ENCODE results near the gene TAF1C.

TAF1C gene

GRCh38 chr16:84199861-84200260 is 13.0 kb upstream of the TAF1C start:
- no peaks in the 10 kb centered on the region for H3K27me3 Mint-ChIP-seq (ENCODE audit: low read depth)
- H3K4me1 Mint-ChIP-seq (ENCODE audit: low read depth): no peaks in the 10 kb centered on the region
- H3K27ac Mint-ChIP-seq: no peak overlapping the region

GRCh38 chr16:84199097-84199496 is 12.2 kb upstream of the TAF1C start:
- peaks cover 5% of the 10 kb centered on the region for H3K4me1 Mint-ChIP-seq (ENCODE audit: low read depth)

More at GRCh38 chr16:84199861-84200260, 13.0 kb upstream of the TAF1C start:
- no peak for DNase-seq (ENCODE audit: low spot score)
- H3K4me3 Mint-ChIP-seq: no peak overlapping the region
- H3K9me3 Mint-ChIP-seq: no peaks in the 10 kb centered on the region
- no peaks in the 10 kb centered on the region for H3K36me3 Mint-ChIP-seq (ENCODE audit: low read depth)

GRCh38 chr16:84198401-84198800 is 11.5 kb upstream of the TAF1C start:
- H3K4me3 Mint-ChIP-seq: no peak overlapping the region

More at GRCh38 chr16:84199097-84199496, 12.2 kb upstream of the TAF1C start:
- no peak overlapping the region for H3K27ac Mint-ChIP-seq
- no peaks in the 10 kb centered on the region for H3K27me3 Mint-ChIP-seq (ENCODE audit: low read depth)
- H3K36me3 Mint-ChIP-seq (ENCODE audit: low read depth): no peaks in the 10 kb centered on the region
- DNase-seq (ENCODE audit: low spot score): no peak
- H3K4me3 Mint-ChIP-seq: no peak overlapping the region
- no peaks in the 10 kb centered on the region for H3K9me3 Mint-ChIP-seq

GRCh38 chr16:84197466-84198128 is 10.7 kb upstream of the TAF1C start:
- peaks cover 16% of the 10 kb centered on the region for H3K4me1 Mint-ChIP-seq (ENCODE audit: low read depth)
- H3K27me3 Mint-ChIP-seq (ENCODE audit: low read depth): no peaks in the 10 kb centered on the region
- no peak overlapping the region for H3K27ac Mint-ChIP-seq
- no peaks in the 10 kb centered on the region for H3K9me3 Mint-ChIP-seq
- no peak for DNase-seq (ENCODE audit: low spot score)
- no peaks in the 10 kb centered on the region for H3K36me3 Mint-ChIP-seq (ENCODE audit: low read depth)
- H3K4me3 Mint-ChIP-seq: no peak overlapping the region

More at GRCh38 chr16:84198401-84198800, 11.5 kb upstream of the TAF1C start:
- no peak for DNase-seq (ENCODE audit: low spot score)
- Mint-ChIP-seq H3K27me3 (ENCODE audit: low read depth) (no peaks in the 10 kb centered on the region), H3K36me3 (ENCODE audit: low read depth) (no peaks in the 10 kb centered on the region), H3K27ac (no peak overlapping the region), H3K4me1 (ENCODE audit: low read depth) (peaks cover 12% of the 10 kb centered on the region), H3K9me3 (no peaks in the 10 kb centered on the region)

GRCh38 chr16:84196727-84197394 is 10.0 kb upstream of the TAF1C start:
- Mint-ChIP-seq H3K27me3 (ENCODE audit: low read depth) (no peaks in the 10 kb centered on the region), H3K9me3 (no peaks in the 10 kb centered on the region), H3K27ac (no peak overlapping the region), H3K4me1 (ENCODE audit: low read depth) (peaks cover 16% of the 10 kb centered on the region), H3K36me3 (ENCODE audit: low read depth) (no peaks in the 10 kb centered on the region), H3K4me3 (no peak overlapping the region)
- no peak for DNase-seq (ENCODE audit: low spot score)

GRCh38 chr16:84196101-84196500 is 9.2 kb upstream of the TAF1C start:
- no peak overlapping the region for H3K27ac Mint-ChIP-seq
- peaks cover 16% of the 10 kb centered on the region for H3K4me1 Mint-ChIP-seq (ENCODE audit: low read depth)
- no peak overlapping the region for H3K4me3 Mint-ChIP-seq
- DNase-seq (ENCODE audit: low spot score): no peak
- H3K36me3 Mint-ChIP-seq (ENCODE audit: low read depth): no peaks in the 10 kb centered on the region
- H3K27me3 Mint-ChIP-seq (ENCODE audit: low read depth): no peaks in the 10 kb centered on the region
- H3K9me3 Mint-ChIP-seq: no peaks in the 10 kb centered on the region

GRCh38 chr16:84195201-84196093 is 8.6 kb upstream of the TAF1C start:
- Mint-ChIP-seq H3K4me3 (no peak overlapping the region), H3K36me3 (ENCODE audit: low read depth) (no peaks in the 10 kb centered on the region), H3K27ac (no peak overlapping the region), H3K4me1 (ENCODE audit: low read depth) (peaks cover 16% of the 10 kb centered on the region), H3K9me3 (no peaks in the 10 kb centered on the region), H3K27me3 (ENCODE audit: low read depth) (no peaks in the 10 kb centered on the region)
- DNase-seq (ENCODE audit: low spot score): no peak

GRCh38 chr16:84194470-84195200 is 7.8 kb upstream of the TAF1C start:
- Mint-ChIP-seq H3K27ac (peak overlapping the region; percentile 60), H3K27me3 (ENCODE audit: low read depth) (no peaks in the 10 kb centered on the region)
- peak; percentile 16 for DNase-seq (ENCODE audit: low spot score)

GRCh38 chr16:84194018-84194417 is 7.2 kb upstream of the TAF1C start:
- Mint-ChIP-seq H3K9me3 (no peaks in the 10 kb centered on the region), H3K27ac (peak overlapping the region; percentile 64), H3K4me1 (ENCODE audit: low read depth) (peaks cover 16% of the 10 kb centered on the region), H3K4me3 (peak overlapping the region; percentile 46), H3K36me3 (ENCODE audit: low read depth) (no peaks in the 10 kb centered on the region), H3K27me3 (ENCODE audit: low read depth) (no peaks in the 10 kb centered on the region)
- no peak for DNase-seq (ENCODE audit: low spot score)

More at GRCh38 chr16:84194470-84195200, 7.8 kb upstream of the TAF1C start:
- Mint-ChIP-seq H3K4me3 (peak overlapping the region; percentile 46), H3K36me3 (ENCODE audit: low read depth) (no peaks in the 10 kb centered on the region), H3K9me3 (no peaks in the 10 kb centered on the region), H3K4me1 (ENCODE audit: low read depth) (peaks cover 16% of the 10 kb centered on the region)

GRCh38 chr16:84193480-84193879 is 6.6 kb upstream of the TAF1C start:
- Mint-ChIP-seq H3K36me3 (ENCODE audit: low read depth) (no peaks in the 10 kb centered on the region), H3K4me1 (ENCODE audit: low read depth) (peaks cover 16% of the 10 kb centered on the region), H3K27ac (peak overlapping the region; percentile 64), H3K27me3 (ENCODE audit: low read depth) (no peaks in the 10 kb centered on the region), H3K4me3 (peak overlapping the region; percentile 46), H3K9me3 (no peaks in the 10 kb centered on the region)
- DNase-seq (ENCODE audit: low spot score): no peak

GRCh38 chr16:84191466-84191865 is 4.6 kb upstream of the TAF1C start:
- Mint-ChIP-seq H3K27me3 (ENCODE audit: low read depth) (no peaks in the 10 kb centered on the region), H3K4me1 (ENCODE audit: low read depth) (peaks cover 18% of the 10 kb centered on the region), H3K4me3 (no peak overlapping the region), H3K9me3 (no peaks in the 10 kb centered on the region), H3K27ac (no peak overlapping the region), H3K36me3 (ENCODE audit: low read depth) (peaks cover 3% of the 10 kb centered on the region)
- DNase-seq (ENCODE audit: low spot score): no peak

- Mint-ChIP-seq H3K27me3 (ENCODE audit: low read depth) (no peaks in the 10 kb centered on the region), H3K36me3 (ENCODE audit: low read depth) (peaks cover 3% of the 10 kb centered on the region), H3K4me1 (ENCODE audit: low read depth) (peaks cover 19% of the 10 kb centered on the region), H3K9me3 (no peaks in the 10 kb centered on the region), H3K4me3 (no peak within 1 kb of the TSS), H3K27ac (no peak within 1 kb of the TSS)
- no peak for DNase-seq (ENCODE audit: low spot score)
Observed at GRCh38 chr16:84190731-84191388, 4.0 kb upstream of the TAF1C start, which contains the start of gene ADAD2. TSS of gene ADAD2 (plus strand) at chr16:84191157. CDS start at chr16:84191231, 74 bp downstream.

- Mint-ChIP-seq H3K27ac (peak overlapping the region; percentile 43), H3K27me3 (ENCODE audit: low read depth) (no peaks in the 10 kb centered on the region)
Observed at GRCh38 chr16:84184775-84185174, 2.1 kb downstream of the TAF1C start.

More at GRCh38 chr16:84184775-84185174, 2.1 kb downstream of the TAF1C start:
- H3K9me3 Mint-ChIP-seq: no peaks in the 10 kb centered on the region
- DNase-seq (ENCODE audit: low spot score): no peak
- H3K36me3 Mint-ChIP-seq (ENCODE audit: low read depth): peaks cover 13% of the 10 kb centered on the region
- H3K4me1 Mint-ChIP-seq (ENCODE audit: low read depth): peaks cover 10% of the 10 kb centered on the region
- H3K4me3 Mint-ChIP-seq: peak overlapping the region; percentile 94
